ENCODE results near the gene PRKRA. TPM values are rescaled to one million over a fixed set of nuclear protein-coding genes. Genes with fewer than 3 reads are reported as not detected.

PRKRA gene
- total and polyA plus RNA-seq, 2 donors (not counting 3 experiments of a cell fraction or from before 2014, with no cell fraction given), result 31.0 to 46.6 TPM

DNA sequence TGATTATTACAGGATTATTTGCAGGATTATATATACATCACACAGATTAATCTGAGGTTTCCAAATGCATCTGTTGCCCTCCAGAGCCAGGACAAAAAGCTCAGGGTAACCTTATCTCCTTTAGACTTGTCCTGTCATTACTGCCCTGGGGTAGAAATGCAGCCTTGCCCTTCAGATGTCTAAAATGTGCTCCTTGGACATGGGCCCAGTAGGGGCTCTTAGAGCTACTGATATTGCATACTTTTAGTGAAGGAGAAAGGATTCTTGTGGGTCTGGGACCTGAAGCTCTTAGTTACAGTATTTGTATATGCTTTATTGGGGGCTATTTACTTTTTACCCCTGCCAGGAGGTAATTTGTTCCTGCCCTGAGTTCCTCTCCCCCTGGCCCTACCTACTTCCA, 56.1 kb downstream of the PRKRA start:
- no peak overlapping the region for H3K9ac ChIP-seq (replicated peaks; ENCODE audit: extremely low read depth, insufficient read depth, low read length)
- POLR2A ChIA-PET, result no interaction called here
- H3K4me2 ChIP-seq (ENCODE audit: insufficient read depth, low read length), result no peak overlapping the region
- H3K4me3 ChIP-seq (replicated peaks in 1 of 3; ENCODE audit: insufficient read depth in 1 of 3, low read depth in 1 of 3, low read length in 3 of 3), result no peak overlapping the region
- H3K4me1 ChIP-seq (ENCODE audit: control insufficient read depth, extremely low read depth, insufficient read depth, low read length), result no peaks in the 10 kb centered on the region
- DNase-seq (ENCODE audit: low read depth, low spot score), result no peak
- intact Hi-C loops (cut with micrococcal nuclease), result loop anchor here (5.0 kb wide), 2 partner anchors 263 to 283 kb away; partner anchors contain the start of gene RBM45
- no peaks in the 10 kb centered on the region for H3K9me3 ChIP-seq (replicated peaks; ENCODE audit: control insufficient read depth, insufficient read depth, low read length)
- H4K20me1 ChIP-seq (replicated peaks; ENCODE audit: control insufficient read depth, extremely low read depth, insufficient read depth, low read length), result no peaks in the 10 kb centered on the region
- no peak for FAIRE-seq
- no peak for TF ChIP-seq GATA2 (IDR thresholded peaks at IDR 0.05; ENCODE audit: insufficient read depth, insufficient read length, low read depth, low read length)
- TF ChIP-seq, protein P1, sequence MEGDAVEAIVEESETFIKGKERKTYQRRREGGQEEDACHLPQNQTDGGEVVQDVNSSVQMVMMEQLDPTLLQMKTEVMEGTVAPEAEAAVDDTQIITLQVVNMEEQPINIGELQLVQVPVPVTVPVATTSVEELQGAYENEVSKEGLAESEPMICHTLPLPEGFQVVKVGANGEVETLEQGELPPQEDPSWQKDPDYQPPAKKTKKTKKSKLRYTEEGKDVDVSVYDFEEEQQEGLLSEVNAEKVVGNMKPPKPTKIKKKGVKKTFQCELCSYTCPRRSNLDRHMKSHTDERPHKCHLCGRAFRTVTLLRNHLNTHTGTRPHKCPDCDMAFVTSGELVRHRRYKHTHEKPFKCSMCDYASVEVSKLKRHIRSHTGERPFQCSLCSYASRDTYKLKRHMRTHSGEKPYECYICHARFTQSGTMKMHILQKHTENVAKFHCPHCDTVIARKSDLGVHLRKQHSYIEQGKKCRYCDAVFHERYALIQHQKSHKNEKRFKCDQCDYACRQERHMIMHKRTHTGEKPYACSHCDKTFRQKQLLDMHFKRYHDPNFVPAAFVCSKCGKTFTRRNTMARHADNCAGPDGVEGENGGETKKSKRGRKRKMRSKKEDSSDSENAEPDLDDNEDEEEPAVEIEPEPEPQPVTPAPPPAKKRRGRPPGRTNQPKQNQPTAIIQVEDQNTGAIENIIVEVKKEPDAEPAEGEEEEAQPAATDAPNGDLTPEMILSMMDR (IDR thresholded peaks at IDR 0.05; ENCODE audit: extremely low read depth in 1 of 2, insufficient read depth in 1 of 2, low read depth in 1 of 2, low read length in 2 of 2), result no peak
- no peak for TF ChIP-seq EZH2 (IDR thresholded peaks at IDR 0.05; ENCODE audit: borderline replicate concordance, low read depth, low read length, severe bottlenecking)
- TF ChIP-seq MYC (IDR thresholded peaks at IDR 0.05; ENCODE audit: low read depth, low read length), result no peak
- no peak for TF ChIP-seq FOS (IDR thresholded peaks at IDR 0.05; ENCODE audit: borderline replicate concordance, insufficient read depth, low read length)
- TF ChIP-seq, protein P2, sequence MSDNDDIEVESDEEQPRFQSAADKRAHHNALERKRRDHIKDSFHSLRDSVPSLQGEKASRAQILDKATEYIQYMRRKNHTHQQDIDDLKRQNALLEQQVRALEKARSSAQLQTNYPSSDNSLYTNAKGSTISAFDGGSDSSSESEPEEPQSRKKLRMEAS (IDR thresholded peaks at IDR 0.05; ENCODE audit: insufficient read depth, insufficient read length), result no peak
- no peak for TF ChIP-seq JUN (IDR thresholded peaks at IDR 0.05; ENCODE audit: borderline replicate concordance, insufficient read depth, insufficient read length, low read depth)
- TF ChIP-seq POLR2A (IDR thresholded peaks at IDR 0.05; ENCODE audit: low read depth, low read length), result no peak
- no peak for TF ChIP-seq POLR2AphosphoS5 (IDR thresholded peaks at IDR 0.05; ENCODE audit: insufficient read depth, low read depth, low read length)
- no peaks in the 10 kb centered on the region for H3K79me2 ChIP-seq (ENCODE audit: control insufficient read depth, insufficient read depth, low read length)
- no peaks in the 10 kb centered on the region for H3K36me3 ChIP-seq (ENCODE audit: control insufficient read depth in 2 of 2, extremely low read depth in 1 of 2, insufficient read depth in 2 of 2, low read length in 2 of 2)
- no TSS peak for BruUV-seq (replicated peaks)
- no peak overlapping the region for H2AFZ ChIP-seq (ENCODE audit: low read depth, low read length)
- dilution Hi-C loops (cut with MboI; ENCODE audit: extremely low pct_ligation_motif_present, low sequenced_read_pairs), result no loop called here
- H3K27me3 ChIP-seq (ENCODE audit: control insufficient read depth in 2 of 2, insufficient read depth in 2 of 2, low read length in 2 of 2), result no peaks in the 10 kb centered on the region
- H3K9me1 ChIP-seq (replicated peaks; ENCODE audit: control insufficient read depth, extremely low read depth, insufficient read depth, low read length), result no peaks in the 10 kb centered on the region
- CTCF ChIA-PET, result interaction anchor here (0.7 to 3.7 kb wide), 14 partner anchors 10 to 283 kb away, joined by 3 to 30 read pairs (median 4); partner anchors contain the start of gene RBM45
- no peak overlapping the region for H3K27ac ChIP-seq (ENCODE audit: insufficient read depth, low read depth, low read length)

Measured in endothelial cell of umbilical vein (primary cell).